GM19023 (cell line): ENCODE measurements around the gene SPG7.
"Not testable (repeated sequence)": the region's sequence is repeated elsewhere in the genome, so short reads cannot be mapped to it uniquely, and the experiment has no call there.

Experiments used
- ATAC-seq: cut with Tn5 transposase; IDR thresholded peaks from one replicate; pipeline ENCODE4 v1.9.1; 2021; ENCODE audit warnings: mild to moderate bottlenecking, moderate library complexity; ENCODE audit not compliant: unreplicated experiment

The SPG7 gene

GRCh38 chr16:89575247-89576152, 67.3 kb downstream of the SPG7 start, which contains the start of gene CPNE7:
TSS of gene CPNE7 (plus strand) at chr16:89575758. CDS start at chr16:89575898, 140 bp downstream.
- ATAC-seq, result no peak

- no peak for ATAC-seq
Measured at GRCh38 chr16:89576153-89577054, 68.2 kb downstream of the SPG7 start.

- ATAC-seq, result no peak
Measured at GRCh38 chr16:89577055-89577759, 69.0 kb downstream of the SPG7 start.

GRCh38 chr16:89579351-89579750, 71.1 kb downstream of the SPG7 start:
- no peak for ATAC-seq

- no peak for ATAC-seq
Measured at GRCh38 chr16:89581045-89581695, 73.0 kb downstream of the SPG7 start.

GRCh38 chr16:89581861-89582563, 73.8 kb downstream of the SPG7 start:
- no peak for ATAC-seq

- ATAC-seq, result no peak
Measured at GRCh38 chr16:89582614-89583196, 74.5 kb downstream of the SPG7 start.

GRCh38 chr16:89583197-89583894, 75.1 kb downstream of the SPG7 start:
- ATAC-seq, result no peak

- no peak for ATAC-seq
Measured at GRCh38 chr16:89583895-89584644, 75.9 kb downstream of the SPG7 start.

GRCh38 chr16:89584768-89585549, 76.8 kb downstream of the SPG7 start:
- ATAC-seq, result no peak

GRCh38 chr16:89586218-89586617, 78.0 kb downstream of the SPG7 start:
- ATAC-seq, result no peak

GRCh38 chr16:89586853-89587252, 78.7 kb downstream of the SPG7 start:
- no peak for ATAC-seq

- not testable (repeated sequence) for ATAC-seq
Measured at GRCh38 chr16:89587676-89588075, 79.5 kb downstream of the SPG7 start.

GRCh38 chr16:89588413-89589109, 80.4 kb downstream of the SPG7 start:
- ATAC-seq, result no peak

- no peak for ATAC-seq
Measured at GRCh38 chr16:89589241-89589926, 81.2 kb downstream of the SPG7 start.

- no peak for ATAC-seq
Measured at GRCh38 chr16:89593841-89594240, 85.6 kb downstream of the SPG7 start.
